ENCODE results near the gene CDK10.
"Not testable (repeated sequence)": the region's sequence is repeated elsewhere in the genome, so short reads cannot be mapped to it uniquely, and the experiment has no call there.

The CDK10 gene

DNA sequence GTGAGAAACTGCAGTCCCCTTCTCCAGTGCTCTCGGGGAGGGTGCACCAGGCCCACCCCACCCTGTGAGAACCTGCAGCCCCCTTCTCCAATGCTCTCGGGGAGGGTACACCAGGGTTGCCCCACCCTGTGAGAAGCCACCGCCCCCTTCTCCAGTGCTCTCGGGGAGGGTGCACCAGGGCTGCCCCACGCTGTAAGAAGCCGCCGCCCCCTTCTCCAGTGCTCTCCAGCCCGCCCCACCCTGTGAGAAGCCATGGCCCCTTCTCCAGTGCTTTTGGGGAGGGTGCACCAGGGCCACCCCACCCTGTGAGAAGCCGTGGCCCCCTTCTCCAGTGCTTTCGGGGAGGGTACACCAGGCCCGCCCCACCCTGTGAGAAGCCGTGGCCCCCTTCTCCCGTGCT, 16.7 kb upstream of the CDK10 start:
- no peak for FAIRE-seq

DNA sequence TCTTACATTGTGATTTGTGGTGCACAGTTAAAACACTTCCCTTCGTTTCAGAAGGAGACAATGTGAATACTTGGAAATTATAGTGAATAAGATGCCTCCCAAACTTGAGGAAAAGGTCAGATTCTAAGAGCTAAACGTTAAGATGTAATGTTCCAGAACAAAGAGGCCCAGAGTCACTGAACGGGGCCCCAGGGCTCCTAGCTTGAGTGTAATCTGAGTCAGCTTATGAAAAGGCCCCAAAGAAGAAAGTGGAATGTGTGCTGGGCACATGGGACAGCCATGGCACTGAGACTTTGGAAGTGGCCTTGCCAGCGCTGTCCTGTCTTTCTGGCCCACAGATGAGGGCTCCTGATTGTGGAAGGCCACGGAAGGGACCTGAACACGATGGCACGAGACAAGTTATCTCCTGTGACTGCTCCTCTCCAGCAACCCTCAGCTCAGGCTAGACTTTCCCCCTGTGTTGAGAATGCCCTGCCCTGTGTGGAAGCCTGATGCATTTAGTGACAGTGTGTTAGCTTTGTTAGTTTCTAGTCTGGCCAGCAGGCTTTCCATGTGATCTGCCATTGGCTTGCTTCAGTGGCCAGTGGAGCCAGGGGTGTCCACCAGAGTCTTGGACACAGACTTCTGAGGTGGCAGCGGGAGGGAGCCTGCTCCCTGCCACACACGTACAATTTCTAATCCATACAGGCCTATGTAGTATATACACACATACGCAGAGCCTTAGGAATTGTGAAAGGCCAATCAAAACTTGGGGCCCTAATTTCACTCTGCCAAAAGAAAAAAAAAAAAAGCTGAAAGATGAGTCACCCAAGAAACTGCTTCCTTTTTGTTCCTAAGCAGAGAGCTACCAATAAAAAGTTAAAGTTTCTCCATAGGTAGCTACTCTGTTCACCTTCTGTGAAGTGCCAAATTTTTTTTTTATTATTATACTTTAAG, 15.7 kb upstream of the CDK10 start:
- FAIRE-seq, result no peak

DNA sequence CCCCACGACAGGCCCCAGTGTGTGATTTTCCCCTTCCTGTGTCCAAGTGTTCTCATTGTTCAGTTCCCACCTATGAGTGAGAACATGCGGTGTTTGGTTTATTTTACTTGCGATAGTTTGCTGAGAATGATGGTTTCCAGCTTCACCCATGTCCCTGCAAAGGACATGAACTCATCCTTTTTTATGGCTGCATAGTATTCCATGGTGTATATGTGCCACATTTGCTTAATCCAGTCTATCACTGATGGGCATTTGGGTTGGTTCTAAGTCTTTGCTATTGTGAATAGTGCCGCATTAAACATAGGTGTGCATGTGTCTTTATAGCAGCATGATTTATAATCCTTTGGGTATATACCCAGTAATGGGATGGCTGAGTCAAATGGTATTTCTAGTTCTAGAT, 14.9 kb upstream of the CDK10 start:
- not testable (repeated sequence) for FAIRE-seq

DNA sequence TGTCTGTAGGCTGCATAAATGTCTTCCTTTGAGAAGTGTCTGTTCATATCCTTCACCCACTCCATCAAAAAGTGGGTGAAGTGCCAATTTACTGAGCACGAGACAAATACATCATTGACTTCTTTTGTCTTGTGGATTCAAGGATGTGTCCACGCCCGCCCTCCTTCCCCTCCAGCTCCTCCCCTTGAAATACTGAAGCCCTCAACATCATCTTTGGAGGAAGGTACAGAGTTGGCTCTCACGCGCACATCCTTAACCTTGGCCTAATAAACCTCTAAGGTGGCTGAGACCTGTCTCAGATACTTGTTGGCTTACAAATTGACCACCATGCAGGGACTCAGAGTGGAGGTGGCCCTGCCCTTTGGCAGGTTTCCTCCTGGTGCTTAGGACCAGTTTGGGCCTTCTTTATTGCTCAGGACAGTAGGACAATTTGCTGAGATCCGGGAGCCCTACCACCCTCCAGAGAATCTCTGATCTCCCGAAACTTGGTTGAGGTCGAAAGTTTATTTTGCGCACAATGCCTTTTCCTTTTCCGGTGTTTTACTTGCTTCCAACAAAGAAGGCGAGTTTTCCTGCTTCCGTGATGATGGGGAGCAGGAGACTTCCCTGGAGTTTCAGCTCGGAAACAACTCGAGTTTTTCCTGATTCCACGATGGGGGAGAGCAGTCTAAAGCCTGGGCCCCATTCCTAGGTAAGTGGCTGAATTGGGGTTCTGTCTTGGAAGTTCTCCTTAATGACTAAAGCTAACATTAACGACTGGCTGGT, 14.1 kb upstream of the CDK10 start:
- no peak for FAIRE-seq

DNA sequence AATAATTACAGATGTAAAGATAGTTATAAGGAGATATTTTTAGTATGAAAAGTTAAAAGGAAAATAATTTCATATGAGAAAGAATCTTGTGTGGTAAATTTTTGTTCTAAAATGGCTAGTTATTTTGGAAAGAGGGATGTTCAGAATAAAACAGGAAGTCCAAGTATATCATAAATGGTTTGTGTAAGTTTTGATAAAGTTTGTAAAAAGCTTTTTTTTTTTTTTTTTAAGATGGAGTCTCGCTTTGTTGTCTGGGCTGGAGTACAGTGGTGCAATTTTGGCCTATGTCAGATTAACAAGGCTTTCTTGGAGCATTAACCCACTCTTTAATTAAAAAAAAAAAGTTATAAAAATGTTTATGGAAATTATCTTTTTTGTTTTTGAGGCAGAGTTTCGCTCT, 8.2 kb upstream of the CDK10 start:
- FAIRE-seq, result no peak

DNA sequence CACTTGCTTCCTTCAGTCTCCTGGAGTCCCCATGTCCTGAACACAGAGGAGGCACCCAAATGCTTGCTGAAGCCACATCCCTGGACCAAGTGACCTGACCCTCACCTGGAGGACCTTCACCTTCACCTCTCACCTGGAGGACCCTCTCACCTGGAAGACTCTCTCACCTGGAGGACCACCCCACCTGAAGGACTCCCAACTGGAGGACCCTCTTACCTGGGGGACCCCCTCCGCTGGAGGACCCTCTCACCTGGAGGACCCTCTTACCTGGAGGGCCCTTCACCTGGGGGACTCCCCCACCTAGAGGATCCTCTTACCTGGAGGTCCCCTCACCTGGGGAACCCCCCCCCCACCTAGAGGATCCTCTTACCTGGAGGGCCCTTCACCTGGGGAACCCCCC, 573 bp upstream of the CDK10 start:
- no peak for FAIRE-seq

DNA sequence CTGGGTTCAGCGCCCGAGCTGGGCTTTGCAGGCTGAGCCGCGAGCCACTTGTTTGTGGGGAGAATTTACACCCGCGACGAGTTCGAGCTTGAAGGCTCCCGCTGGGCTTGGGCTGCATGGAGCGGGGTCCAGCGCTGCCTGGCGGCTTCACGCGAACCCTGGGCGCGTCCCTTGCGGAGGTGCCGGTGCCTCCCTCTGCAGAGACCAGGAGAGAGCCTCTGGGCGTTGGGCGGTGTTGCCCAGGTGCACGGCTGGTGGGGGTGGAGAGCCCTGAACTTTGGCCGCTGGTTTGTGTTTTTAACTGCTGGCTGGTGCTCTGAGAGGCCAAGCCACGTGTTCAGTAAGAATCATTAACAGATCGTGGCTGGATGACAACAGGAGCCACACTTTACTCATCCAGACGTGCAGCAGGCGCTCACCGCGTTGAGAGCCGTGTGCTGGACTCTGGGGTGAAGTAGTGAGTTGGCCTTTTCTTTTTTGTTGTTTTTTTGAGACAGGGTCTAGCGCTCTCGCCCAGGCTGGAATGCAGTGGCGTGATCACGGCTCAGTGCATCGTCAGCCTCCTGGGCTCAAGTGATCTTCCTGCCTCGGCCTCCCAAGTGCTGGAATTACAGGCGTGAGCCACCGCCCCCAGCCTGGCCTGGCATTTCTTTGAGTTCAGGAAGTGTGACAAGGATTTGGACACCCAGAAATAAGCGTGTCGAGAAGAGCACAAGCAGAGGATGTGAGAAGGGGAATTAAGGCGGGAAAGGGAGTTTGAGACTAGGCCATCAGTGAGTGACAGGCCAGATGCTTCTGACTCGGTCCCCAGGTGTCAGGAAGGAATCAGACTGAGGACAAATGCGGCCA, 827 bp downstream of the CDK10 start:
- no peak for FAIRE-seq

DNA sequence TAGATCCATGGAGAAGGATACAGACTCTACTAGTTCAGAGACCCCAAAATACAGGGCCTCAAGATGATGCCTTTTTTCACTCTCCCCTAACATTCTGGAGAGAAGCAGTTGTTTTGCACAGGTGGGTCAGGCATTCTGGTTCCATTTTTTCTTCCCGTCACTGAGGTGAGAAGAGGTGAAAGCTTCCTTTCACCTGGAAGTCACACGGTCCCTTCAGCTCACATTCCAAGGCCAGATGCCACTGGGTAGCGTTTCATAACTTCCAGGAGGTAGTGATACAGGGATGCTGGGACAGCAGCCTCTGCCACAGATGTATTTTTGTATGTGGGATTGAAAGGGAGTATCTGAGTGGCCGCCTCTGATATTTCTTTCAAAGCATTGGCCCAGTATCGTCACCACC, 1.9 kb downstream of the CDK10 start:
- FAIRE-seq, result no peak

DNA sequence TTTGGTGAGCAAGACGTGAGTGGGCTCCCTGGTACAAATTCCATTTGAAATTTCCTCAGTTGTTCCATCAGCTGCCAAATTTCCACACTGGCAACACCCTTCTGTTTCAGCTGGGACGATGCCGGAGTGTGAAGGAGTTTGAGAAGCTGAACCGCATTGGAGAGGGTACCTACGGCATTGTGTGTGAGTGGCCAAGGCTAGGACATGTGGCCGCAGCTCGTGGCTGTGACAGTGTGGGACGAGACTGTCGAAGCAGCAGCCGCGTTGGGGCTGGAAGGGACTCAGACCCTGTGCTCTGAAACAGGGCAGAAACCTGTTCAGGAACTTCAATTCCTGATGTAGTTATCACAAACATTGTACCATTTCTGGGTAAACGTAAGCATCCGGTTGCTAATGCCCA, 2.7 kb downstream of the CDK10 start:
- no peak for FAIRE-seq

DNA sequence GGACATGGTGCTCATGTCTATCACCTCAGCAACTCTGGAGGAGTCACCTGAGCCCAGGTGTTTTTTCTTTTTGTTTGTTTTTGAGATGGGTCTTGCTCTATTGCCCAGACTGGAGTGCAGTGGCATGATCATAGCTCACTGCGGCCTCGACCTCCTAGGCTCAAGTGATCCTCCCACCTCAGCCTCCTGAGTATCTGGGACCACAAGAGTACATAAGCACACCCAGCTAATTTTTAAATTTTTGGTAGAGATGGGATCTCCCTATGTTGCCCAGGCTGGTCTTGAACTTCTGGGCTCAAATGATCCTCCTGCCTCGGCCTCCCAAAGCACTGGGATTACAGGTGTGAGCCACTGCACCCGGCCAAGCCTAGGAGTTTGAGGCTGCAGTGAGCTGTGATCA, 3.1 kb downstream of the CDK10 start:
- not testable (repeated sequence) for FAIRE-seq

DNA sequence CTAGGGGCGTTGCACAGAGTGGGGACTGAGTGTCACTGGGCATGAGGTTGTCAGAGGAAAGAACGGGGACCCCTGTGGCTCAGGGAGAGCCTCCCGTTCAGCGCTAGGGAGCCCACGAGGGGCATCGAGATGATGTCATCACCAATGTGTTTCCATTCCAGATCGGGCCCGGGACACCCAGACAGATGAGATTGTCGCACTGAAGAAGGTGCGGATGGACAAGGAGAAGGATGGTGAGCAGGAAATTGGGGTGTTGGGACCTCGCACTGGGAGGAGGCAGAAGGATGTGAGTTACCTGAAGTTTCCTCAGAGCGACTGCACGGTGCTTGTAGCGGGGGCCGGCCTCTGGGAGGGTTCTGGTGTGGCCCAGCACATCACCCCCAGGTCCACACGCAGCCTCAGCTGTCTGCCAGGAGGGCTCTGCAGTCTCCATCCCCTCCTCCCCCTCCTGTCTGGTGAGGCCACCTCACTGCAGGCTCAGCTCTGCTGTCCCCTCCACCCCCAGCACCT, 4.0 kb downstream of the CDK10 start:
- no peak for FAIRE-seq

DNA sequence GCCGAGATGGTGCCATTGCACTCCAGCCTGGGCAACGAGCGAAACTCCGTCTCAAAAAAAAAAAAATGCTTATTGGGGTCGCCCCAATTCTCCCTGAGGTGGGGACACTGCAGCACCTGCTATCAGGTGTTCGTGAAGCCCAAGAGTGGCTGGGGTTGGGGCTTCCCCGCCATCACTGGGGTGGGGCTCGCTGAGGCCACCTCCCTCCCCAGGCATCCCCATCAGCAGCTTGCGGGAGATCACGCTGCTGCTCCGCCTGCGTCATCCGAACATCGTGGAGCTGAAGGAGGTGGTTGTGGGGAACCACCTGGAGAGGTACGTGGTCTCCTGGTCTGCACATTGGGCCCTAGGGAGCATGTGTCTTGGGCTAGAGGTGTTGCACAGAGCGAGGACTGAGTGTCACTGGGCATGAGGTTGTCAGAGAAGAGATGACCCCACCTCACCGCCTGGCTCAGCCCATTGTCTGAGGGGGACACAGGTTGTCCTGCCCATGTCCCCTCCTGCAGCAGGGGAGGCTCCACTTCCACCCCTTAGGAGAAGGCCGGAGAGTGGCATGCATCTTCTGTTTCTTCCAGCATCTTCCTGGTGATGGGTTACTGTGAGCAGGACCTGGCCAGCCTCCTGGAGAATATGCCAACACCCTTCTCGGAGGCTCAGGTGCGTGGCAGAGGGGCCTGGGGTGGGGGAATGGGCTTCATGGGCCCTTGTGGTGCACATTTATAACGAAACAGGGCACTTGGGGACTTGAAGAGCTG, 4.9 kb downstream of the CDK10 start:
- no peak for FAIRE-seq

DNA sequence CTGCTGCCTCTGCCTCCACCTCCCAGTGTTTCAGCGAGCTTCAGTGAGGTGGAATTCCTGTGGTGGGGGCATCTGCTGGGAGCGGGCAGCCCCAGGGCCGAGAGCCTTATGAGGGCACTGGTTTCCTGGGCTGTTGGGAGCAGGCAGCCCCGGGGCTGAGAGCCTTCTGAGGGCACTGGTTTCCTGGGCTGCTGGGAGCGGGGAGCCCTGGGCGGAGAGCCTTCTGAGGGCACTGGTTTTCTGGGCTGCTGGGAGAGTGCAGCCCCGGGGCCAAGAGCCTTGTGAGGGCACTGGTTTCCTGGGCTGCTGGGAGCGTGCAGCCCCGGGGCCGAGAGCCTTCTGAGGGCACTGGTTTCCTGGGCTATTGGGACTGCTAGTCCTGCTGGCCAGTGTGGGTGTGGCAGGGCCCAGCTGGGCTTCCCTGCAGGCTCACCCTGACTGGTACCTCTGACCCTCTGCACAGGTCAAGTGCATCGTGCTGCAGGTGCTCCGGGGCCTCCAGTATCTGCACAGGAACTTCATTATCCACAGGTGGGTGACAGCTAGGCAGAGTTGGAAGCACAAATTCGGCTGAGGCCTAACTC, 5.6 kb downstream of the CDK10 start:
- no peak for FAIRE-seq

DNA sequence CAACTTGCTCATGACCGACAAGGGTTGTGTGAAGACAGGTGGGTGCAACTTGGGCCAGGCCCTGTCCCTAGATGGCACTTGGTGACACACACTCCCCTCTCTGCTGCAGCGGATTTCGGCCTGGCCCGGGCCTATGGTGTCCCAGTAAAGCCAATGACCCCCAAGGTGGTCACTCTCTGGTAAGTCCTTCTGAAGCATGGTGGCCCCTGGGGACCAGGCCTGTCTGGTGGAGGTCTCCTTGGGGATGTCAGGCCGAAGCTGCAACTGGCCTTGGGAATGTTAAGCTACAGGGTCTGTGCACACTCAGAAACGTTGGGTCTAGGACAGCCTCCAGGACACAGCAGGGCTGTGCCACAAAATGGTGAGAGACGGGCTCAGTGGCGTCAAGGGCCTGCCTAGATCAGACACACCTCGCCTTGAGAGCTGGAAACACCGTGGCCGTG, 6.8 kb downstream of the CDK10 start:
- no peak for FAIRE-seq

DNA sequence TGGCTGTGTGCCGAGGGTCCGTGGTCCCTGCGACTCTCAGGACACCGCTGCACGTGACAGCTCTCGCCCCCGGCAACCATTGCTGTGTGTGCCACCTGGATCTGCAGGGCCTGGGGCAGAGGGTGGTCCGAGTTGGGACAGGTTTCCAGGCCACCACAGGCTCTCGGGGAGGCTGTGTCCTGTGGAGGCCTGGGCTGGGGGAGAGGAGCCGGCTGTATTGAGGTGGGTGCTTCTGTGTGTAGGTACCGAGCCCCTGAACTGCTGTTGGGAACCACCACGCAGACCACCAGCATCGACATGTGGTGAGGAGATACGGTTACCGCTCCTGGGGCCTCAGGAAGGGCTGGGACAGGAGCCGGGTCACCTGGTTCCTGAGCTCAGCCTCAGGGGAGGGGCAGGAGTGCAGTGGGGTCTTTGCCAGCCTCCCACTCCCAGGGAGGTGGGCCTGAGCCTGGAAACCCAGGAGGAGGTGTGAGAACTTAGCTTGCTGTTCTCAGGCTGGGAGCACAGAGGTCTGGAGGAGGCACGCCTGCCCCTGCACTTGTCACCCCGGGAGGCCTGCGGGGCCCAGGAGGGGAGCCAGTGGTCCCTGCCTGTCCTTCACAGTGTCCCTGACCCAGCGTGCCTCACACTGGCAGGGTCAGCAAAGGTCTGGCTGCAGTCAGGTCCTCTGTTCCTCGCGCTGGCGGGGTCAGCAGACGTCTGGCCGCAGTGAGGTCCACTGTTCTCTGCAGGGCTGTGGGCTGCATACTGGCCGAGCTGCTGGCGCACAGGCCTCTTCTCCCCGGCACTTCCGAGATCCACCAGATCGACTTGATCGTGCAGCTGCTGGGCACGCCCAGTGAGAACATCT, 7.7 kb downstream of the CDK10 start:
- FAIRE-seq, result no peak

DNA sequence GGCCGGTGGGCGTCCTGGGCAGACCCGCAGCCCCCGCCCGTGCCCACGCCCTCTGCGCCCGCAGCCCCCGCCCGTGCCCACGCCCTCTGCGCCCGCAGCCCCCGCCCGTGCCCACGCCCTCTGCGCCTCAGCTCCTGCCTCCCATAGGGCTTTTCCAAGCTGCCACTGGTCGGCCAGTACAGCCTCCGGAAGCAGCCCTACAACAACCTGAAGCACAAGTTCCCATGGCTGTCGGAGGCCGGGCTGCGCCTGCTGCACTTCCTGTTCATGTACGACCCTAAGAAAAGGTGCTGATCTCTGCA, 8.2 kb downstream of the CDK10 start:
- FAIRE-seq, result not testable (repeated sequence)

DNA sequence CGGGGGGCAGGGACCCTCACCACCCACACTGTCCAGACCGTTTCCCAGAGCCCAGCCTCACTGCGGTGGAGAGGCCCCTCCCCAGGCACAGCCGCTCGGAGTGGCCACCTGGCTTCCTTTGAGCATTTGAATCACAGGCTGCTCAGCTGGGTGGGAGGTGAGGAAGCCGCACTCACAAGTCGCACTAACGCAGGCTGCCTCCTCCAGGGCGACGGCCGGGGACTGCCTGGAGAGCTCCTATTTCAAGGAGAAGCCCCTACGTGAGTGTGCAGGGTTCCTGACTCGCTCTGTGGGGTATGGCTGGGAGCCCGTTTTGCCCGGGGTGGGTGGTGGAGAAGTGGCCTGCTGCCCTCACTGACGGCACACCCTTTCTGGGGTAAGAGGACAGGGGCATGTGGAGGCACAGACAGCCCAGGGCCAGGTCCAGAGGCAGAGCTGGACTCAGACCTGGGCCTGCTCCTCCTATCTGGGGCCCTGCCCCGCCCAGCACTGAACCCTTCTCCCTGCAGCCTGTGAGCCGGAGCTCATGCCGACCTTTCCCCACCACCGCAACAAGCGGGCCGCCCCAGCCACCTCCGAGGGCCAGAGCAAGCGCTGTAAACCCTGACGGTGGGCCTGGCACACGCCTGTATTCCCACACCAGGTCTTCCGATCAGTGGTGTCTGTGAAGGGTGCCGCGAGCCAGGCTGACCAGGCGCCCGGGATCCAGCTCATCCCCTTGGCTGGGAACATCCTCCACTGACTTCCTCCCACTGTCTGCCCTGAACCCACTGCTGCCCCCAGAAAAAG, 8.8 kb downstream of the CDK10 start:
- no peak for FAIRE-seq

DNA sequence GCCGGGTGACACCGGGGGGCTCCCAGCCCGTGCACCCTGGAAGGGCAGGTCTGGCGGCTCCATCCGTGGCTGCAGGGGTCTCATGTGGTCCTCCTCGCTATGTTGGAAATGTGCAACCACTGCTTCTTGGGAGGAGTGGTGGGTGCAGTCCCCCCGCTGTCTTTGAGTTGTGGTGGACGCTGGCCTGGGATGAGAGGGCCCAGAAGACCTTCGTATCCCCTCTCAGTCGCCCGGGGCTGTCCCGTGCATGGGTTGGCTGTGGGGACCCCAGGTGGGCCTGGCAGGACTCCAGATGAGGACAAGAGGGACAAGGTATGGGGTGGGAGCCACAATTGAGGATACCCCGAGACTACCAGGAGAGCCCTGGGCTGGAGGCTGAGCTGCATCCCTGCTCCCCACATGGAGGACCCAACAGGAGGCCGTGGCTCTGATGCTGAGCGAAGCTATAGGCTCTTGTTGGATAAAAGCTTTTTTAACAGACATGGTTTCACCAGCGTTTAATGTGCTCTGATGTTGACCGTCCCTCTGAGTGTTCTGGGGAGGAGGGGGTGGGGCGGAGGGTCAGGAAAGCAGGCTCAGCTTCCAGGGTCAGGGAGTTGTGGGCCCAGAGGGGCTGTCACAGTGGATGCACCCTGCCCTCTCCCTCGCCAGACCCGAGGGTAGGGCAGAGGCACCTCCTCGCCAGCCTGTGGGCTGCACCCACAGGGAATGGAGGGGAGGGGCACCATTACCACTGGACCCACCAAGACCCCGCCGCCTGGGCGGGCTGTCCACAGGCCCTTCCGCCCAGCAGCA, 9.6 kb downstream of the CDK10 start:
- no peak for FAIRE-seq

DNA sequence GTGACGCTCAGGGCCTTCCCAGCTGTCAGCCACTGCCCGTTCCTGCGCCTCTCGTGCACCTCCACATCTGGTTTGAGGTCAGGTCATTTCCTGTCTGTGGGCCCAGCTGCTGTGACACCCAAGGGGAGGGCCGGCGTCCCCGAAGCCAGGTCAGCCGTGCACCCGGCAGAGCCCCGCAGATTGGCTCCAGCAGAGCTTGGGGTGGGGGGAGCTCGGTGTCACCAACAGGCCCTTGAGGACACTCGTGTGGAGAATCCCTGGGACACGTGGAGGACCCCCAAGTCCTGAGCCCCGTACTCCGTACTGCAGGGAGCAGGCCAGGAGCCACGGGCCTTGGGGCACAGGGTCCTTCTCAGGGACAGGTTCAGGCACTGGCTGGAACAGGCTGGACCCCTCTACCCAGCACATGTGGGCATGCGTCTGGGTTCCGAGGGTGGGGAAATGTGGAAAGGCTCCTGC, 10.2 kb downstream of the CDK10 start:
- no peak for FAIRE-seq
